GM18499 (cell line): ENCODE measurements around the gene NPRL2.

Source experiments
- ATAC-seq: cut with Tn5 transposase; IDR thresholded peaks from one replicate; pipeline ENCODE4 v1.9.1; 2021; ENCODE audit warnings: moderate number of reproducible peaks; ENCODE audit not compliant: insufficient read depth, unreplicated experiment

The NPRL2 gene

GRCh38 chr3:50350527-50351322, at the start of gene NPRL2, which contains the start of gene CYB561D2:
TSS of gene NPRL2 (minus strand) at chr3:50350775. CDS start at chr3:50350652, 123 bp downstream.
TSS of gene CYB561D2 (plus strand) at chr3:50350862. CDS start at chr3:50351434, 572 bp downstream.
- peak; percentile 44 for ATAC-seq

- ATAC-seq, result no peak
Measured at GRCh38 chr3:50396502-50396901, 45.9 kb upstream of the NPRL2 start.

- ATAC-seq, result no peak
Measured at GRCh38 chr3:50395070-50395860, 44.7 kb upstream of the NPRL2 start.

GRCh38 chr3:50393061-50393460, 42.5 kb upstream of the NPRL2 start:
- no peak for ATAC-seq

GRCh38 chr3:50392101-50392715, 41.6 kb upstream of the NPRL2 start:
- ATAC-seq, result no peak

- no peak for ATAC-seq
Measured at GRCh38 chr3:50390508-50391224, 40.1 kb upstream of the NPRL2 start.

GRCh38 chr3:50389414-50389767, 38.8 kb upstream of the NPRL2 start:
- ATAC-seq, result no peak

- ATAC-seq, result no peak
Measured at GRCh38 chr3:50388720-50389413, 38.3 kb upstream of the NPRL2 start.

- ATAC-seq, result no peak
Measured at GRCh38 chr3:50388016-50388719, 37.6 kb upstream of the NPRL2 start.

GRCh38 chr3:50385754-50386153, 35.2 kb upstream of the NPRL2 start:
- ATAC-seq, result no peak

- no peak for ATAC-seq
Measured at GRCh38 chr3:50383750-50384149, 33.2 kb upstream of the NPRL2 start.

GRCh38 chr3:50382722-50383121, 32.1 kb upstream of the NPRL2 start:
- ATAC-seq, result no peak

GRCh38 chr3:50381383-50381782, 30.8 kb upstream of the NPRL2 start:
- ATAC-seq, result no peak

- no peak for ATAC-seq
Measured at GRCh38 chr3:50380405-50381085, 30.0 kb upstream of the NPRL2 start.

GRCh38 chr3:50378757-50379156, 28.2 kb upstream of the NPRL2 start:
- ATAC-seq, result no peak

- no peak for ATAC-seq
Measured at GRCh38 chr3:50378024-50378423, 27.4 kb upstream of the NPRL2 start.

- ATAC-seq, result no peak
Measured at GRCh38 chr3:50375258-50375931, 24.8 kb upstream of the NPRL2 start.
